HCT116 (cell line): ENCODE measurements around the gene ERBB4. TPM values are rescaled to one million over a fixed set of nuclear protein-coding genes. Genes with fewer than 3 reads are reported as not detected.

Experiments
- ATAC-seq: fragments of 200-7000 bp; cut with Tn5 transposase; 2 replicates; pipeline ENCODE4 v1.9.1; 2020; ENCODE audit warnings: mild to moderate bottlenecking, moderate library complexity
- BruUV-seq: library from RNA; stranded (reverse); fragments of 400-500 nt; replicated peaks from 2 replicates; lab custom pipeline; 2021; lab: Mats Ljungman, UMichigan
- CTCF ChIA-PET: fragments of 300-600 bp; sonication (Branson Sonifier 250); formaldehyde crosslinking; loops from one replicate; lab custom pipeline; 2021; ENCODE audit warnings: antibody characterized with exemption; lab: Charles Lee
- POLR2A ChIA-PET: fragments of 300-600, 350-600 bp; sonication (Branson Sonifier 250); formaldehyde crosslinking; loops from one replicate; lab custom pipeline; 2021; ENCODE audit warnings: antibody characterized with exemption; lab: Charles Lee
- RAD21 ChIA-PET, 2 experiments: fragments of 300-600 bp; sonication (Branson Sonifier 250); formaldehyde crosslinking; loops; one replicate each; lab custom pipeline; 2023; ENCODE audit warnings: low total read pairs in 2 of 2; ENCODE audit not compliant: uncharacterized antibody in 2 of 2, unreplicated experiment in 2 of 2, low non-redundant PET in 1 of 2; lab: Charles Lee
- DNase-seq: peaks from one replicate; pipeline ENCODE4 v3.0.0-alpha.2; 2010; ENCODE audit warnings: low read depth, low spot score
- H2AFZ ChIP-seq: fragments of 200-600 bp; shearing (Covaris generic), sonication (generic); 2 replicates; pipeline ENCODE4 v1.6.1; 2017; ENCODE audit warnings: low read depth, mixed run types, mixed read lengths, antibody characterized with exemption, low read length; ENCODE audit not compliant: poor library complexity, severe bottlenecking
- H3K27ac ChIP-seq: 2 replicates; pipeline ENCODE4 v1.5.1; 2012; ENCODE audit warnings: low read depth, low read length
- H3K27me3 ChIP-seq: fragments of 200-600 bp; sonication (generic); 2 replicates; pipeline ENCODE4 v1.6.1; 2016; ENCODE audit warnings: mixed run types, low read length, mixed read lengths; ENCODE audit not compliant: insufficient read depth
- H3K36me3 ChIP-seq, 2 experiments: fragments of 200-500 bp in 1 of 2; fragments of 200-600 bp in 1 of 2; sonication (Bioruptor generic) in 1 of 2; sonication (generic) in 1 of 2; 2 replicates each; pipeline versions ENCODE4 v1.5.1 to v1.6.1; 2014 to 2016; ENCODE audit warnings: low read length in 2 of 2, inconsistent platforms in 1 of 2, mixed read lengths in 1 of 2, mixed run types in 1 of 2; ENCODE audit not compliant: insufficient read depth in 2 of 2, control insufficient read depth in 1 of 2
- H3K4me1 ChIP-seq, 2 experiments: fragments of 200-600 bp in 1 of 2; sonication (generic) in 1 of 2; 2 replicates each; pipeline versions ENCODE4 v1.5.1 to v1.6.1; 2012 to 2017; ENCODE audit warnings: low read length in 2 of 2, inconsistent platforms in 1 of 2, mild to moderate bottlenecking in 1 of 2, mixed read lengths in 1 of 2, mixed run types in 1 of 2, moderate library complexity in 1 of 2; ENCODE audit not compliant: insufficient read depth in 2 of 2, control insufficient read depth in 1 of 2
- H3K4me2 ChIP-seq: fragments of 200-600 bp; sonication (generic); 2 replicates; pipeline ENCODE4 v1.6.1; 2017; ENCODE audit warnings: mixed run types, low read length, mixed read lengths
- H3K4me3 ChIP-seq, 2 experiments: fragments of 200-600 bp in 1 of 2; sonication (generic) in 1 of 2; replicated peaks in 1 of 2; 2 replicates each; pipeline ENCODE4 v1.5.1; 2011 to 2016; ENCODE audit warnings: low read length in 2 of 2, control low read depth in 1 of 2, low read depth in 1 of 2, mild to moderate bottlenecking in 1 of 2, mixed read lengths in 1 of 2, mixed run types in 1 of 2
- H3K79me2 ChIP-seq: fragments of 200-600 bp; sonication (generic); 2 replicates; pipeline ENCODE4 v1.6.1; 2017; ENCODE audit warnings: mild to moderate bottlenecking, mixed run types, low read length, moderate library complexity, mixed read lengths; ENCODE audit not compliant: insufficient read depth
- H3K9ac ChIP-seq: fragments of 200-600 bp; sonication (generic); 2 replicates; pipeline ENCODE4 v1.6.1; 2016; ENCODE audit warnings: low read length, mixed read lengths
- H3K9me2 ChIP-seq: fragments of 200-600 bp; sonication (generic), shearing (Covaris generic); 2 replicates; pipeline ENCODE4 v1.6.1; 2017; ENCODE audit warnings: mixed run types, mild to moderate bottlenecking, moderate library complexity; ENCODE audit not compliant: insufficient read depth
- H3K9me3 ChIP-seq, 2 experiments: fragments of 200-500 bp in 1 of 2; fragments of 200-600 bp in 1 of 2; sonication (Bioruptor generic) in 1 of 2; sonication (generic) in 1 of 2; 2 replicates each; pipeline ENCODE4 v1.6.1; 2014 to 2017; ENCODE audit warnings: low read length in 2 of 2, mixed read lengths in 2 of 2, inconsistent platforms in 1 of 2, low read depth in 1 of 2, mild to moderate bottlenecking in 1 of 2, mixed run types in 1 of 2, moderate library complexity in 1 of 2; ENCODE audit not compliant: control insufficient read depth in 1 of 2, insufficient read depth in 1 of 2
- H4K20me1 ChIP-seq: fragments of 200-600 bp; sonication (generic), shearing (Covaris generic); 2 replicates; pipeline ENCODE4 v1.6.1; 2017; ENCODE audit warnings: mixed run types, mild to moderate bottlenecking, moderate library complexity; ENCODE audit not compliant: insufficient read depth
- ATF3 ChIP-seq: IDR thresholded peaks from 2 replicates; pipeline ENCODE4 v1.6.1; 2012
- CBX3 ChIP-seq: IDR thresholded peaks from 2 replicates; pipeline ENCODE4 v1.6.1; 2012; ENCODE audit warnings: low read depth
- ELF1 ChIP-seq: IDR thresholded peaks from 2 replicates; pipeline ENCODE4 v1.6.1; 2012; ENCODE audit warnings: low read depth, borderline replicate concordance
- EZH2phosphoT487 ChIP-seq: fragments of 200-600 bp; IDR thresholded peaks from 2 replicates; pipeline ENCODE4 v1.6.1; 2018; ENCODE audit warnings: antibody characterized with exemption, borderline replicate concordance
- FOSL1 ChIP-seq: IDR thresholded peaks from 2 replicates; pipeline ENCODE4 v1.6.1; 2012; ENCODE audit warnings: low read depth
- JUND ChIP-seq: IDR thresholded peaks from 2 replicates; pipeline ENCODE4 v1.6.1; 2012
- POLR2AphosphoS5 ChIP-seq: IDR thresholded peaks from 2 replicates; pipeline ENCODE4 v1.6.1; 2011; ENCODE audit warnings: mild to moderate bottlenecking, low read depth, low read length, moderate library complexity
- REST ChIP-seq: IDR thresholded peaks from 2 replicates; pipeline ENCODE4 v1.6.1; 2012; ENCODE audit warnings: low read depth
- SRF ChIP-seq: IDR thresholded peaks from 2 replicates; pipeline ENCODE4 v1.6.1; 2012; ENCODE audit warnings: low read depth
- ZFX ChIP-seq: fragments of 450-650 bp; IDR thresholded peaks from 2 replicates; pipeline ENCODE4 v1.6.1; 2017
- ZNF274 ChIP-seq: fragments of 200-500 bp; sonication (Bioruptor generic); IDR thresholded peaks from 2 replicates; pipeline ENCODE4 v1.6.1; 2014; ENCODE audit warnings: mild to moderate bottlenecking, low read depth, low read length, inconsistent platforms
- intact Hi-C: fragments of 100-400 bp; cut with micrococcal nuclease; formaldehyde crosslinking; loops from 2 replicates; pipeline ENCODE4 v1.10.0; 2022
- total RNA-seq: library from RNA; stranded (reverse); gene quantifications from one replicate; pipeline ENCODE4 v1.2.1, GENCODE V29; 2021; ENCODE audit not compliant: unreplicated experiment
- TF ChIP-seq, protein P1 (sequence below): IDR thresholded peaks from 2 replicates; pipeline ENCODE4 v1.6.1; 2011; ENCODE audit warnings: mild to moderate bottlenecking, low read length, moderate library complexity; ENCODE audit not compliant: insufficient replicate concordance; ENCODE audit errors: extremely low read depth

The ERBB4 gene
- total RNA-seq, 1 experiment from 2014 or later = 0.10 TPM

DNA sequence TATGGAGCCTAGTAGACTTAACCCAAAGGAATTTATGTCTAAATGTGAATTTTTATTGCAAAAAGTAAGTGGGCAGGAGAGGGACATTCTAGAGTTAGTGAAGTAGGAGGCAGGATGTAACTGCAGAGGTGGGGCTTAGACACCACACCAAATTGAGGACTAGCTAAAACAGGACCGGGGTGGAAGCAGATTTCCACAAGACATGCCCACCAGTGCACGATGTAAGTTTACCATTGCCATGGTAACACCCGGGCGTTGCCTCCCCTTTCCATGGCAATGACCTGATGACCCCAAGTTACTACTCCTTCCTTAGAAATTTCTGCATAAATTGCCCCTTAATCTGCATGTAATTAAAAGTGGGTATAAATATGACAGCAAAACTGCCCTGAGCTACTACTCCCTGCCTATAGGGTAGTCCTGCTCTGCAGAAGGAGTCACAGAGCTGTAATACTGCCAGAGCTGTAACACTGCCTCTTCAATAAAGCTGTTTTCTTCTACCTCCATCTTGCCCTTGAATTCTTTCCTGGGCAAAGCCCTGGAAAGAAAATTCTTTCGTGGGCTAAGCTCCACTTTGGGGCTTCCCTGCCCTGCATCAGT lies 509.7 kb downstream of the ERBB4 start:
- no TSS peak for BruUV-seq
- Histone ChIP-seq H3K4me1 (no peaks in the 10 kb centered on the region), H3K79me2 (no peaks in the 10 kb centered on the region), H3K9ac (no peak overlapping the region), H3K27ac (no peak overlapping the region), H3K9me2 (no peaks in the 10 kb centered on the region), H3K4me2 (no peak overlapping the region), H3K36me3 (no peaks in the 10 kb centered on the region), H3K9me3 (no peaks in the 10 kb centered on the region), H2AFZ (no peak overlapping the region), H4K20me1 (no peaks in the 10 kb centered on the region), H3K27me3 (no peaks in the 10 kb centered on the region), H3K4me3 (no peak overlapping the region)
- TF ChIP-seq JUND = no peak
- TF ChIP-seq ATF3 = no peak
- no peak for TF ChIP-seq SRF
- TF ChIP-seq EZH2phosphoT487 = no peak
- TF ChIP-seq ZNF274 = no peak
- no peak for TF ChIP-seq POLR2AphosphoS5
- no peak for TF ChIP-seq REST
- no peak for TF ChIP-seq CBX3
- no peak for TF ChIP-seq ZFX
- TF ChIP-seq FOSL1 = no peak
- TF ChIP-seq ELF1 = no peak
- TF ChIP-seq, protein P1, sequence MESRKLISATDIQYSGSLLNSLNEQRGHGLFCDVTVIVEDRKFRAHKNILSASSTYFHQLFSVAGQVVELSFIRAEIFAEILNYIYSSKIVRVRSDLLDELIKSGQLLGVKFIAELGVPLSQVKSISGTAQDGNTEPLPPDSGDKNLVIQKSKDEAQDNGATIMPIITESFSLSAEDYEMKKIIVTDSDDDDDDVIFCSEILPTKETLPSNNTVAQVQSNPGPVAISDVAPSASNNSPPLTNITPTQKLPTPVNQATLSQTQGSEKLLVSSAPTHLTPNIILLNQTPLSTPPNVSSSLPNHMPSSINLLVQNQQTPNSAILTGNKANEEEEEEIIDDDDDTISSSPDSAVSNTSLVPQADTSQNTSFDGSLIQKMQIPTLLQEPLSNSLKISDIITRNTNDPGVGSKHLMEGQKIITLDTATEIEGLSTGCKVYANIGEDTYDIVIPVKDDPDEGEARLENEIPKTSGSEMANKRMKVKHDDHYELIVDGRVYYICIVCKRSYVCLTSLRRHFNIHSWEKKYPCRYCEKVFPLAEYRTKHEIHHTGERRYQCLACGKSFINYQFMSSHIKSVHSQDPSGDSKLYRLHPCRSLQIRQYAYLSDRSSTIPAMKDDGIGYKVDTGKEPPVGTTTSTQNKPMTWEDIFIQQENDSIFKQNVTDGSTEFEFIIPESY = no peak
- no peak for DNase-seq
- ATAC-seq = no peak
- RAD21 ChIA-PET = no interaction called here
- intact Hi-C loops = no loop called here
- POLR2A ChIA-PET = no interaction called here
- CTCF ChIA-PET = no interaction called here
